PC-9 (cell line): ENCODE data around the gene NT5M. TPM values are rescaled to one million over a fixed set of nuclear protein-coding genes. Genes with fewer than 3 reads are reported as not detected.

Experiments
- BruUV-seq: library from RNA; stranded (reverse); fragments of 400-500 nt; replicated peaks from 2 replicates; lab custom pipeline; 2021; lab: Mats Ljungman, UMichigan
- CTCF ChIA-PET: fragments of 300-600 bp; sonication (Branson Sonifier 250); formaldehyde crosslinking; loops from one replicate; lab custom pipeline; 2022; ENCODE audit warnings: antibody characterized with exemption; lab: Charles Lee
- POLR2A ChIA-PET: fragments of 300-600 bp; sonication (Branson Sonifier 250); formaldehyde crosslinking; loops from one replicate; lab custom pipeline; 2022; ENCODE audit warnings: antibody characterized with exemption; ENCODE audit not compliant: unreplicated experiment; lab: Charles Lee
- DNase-seq, 2 experiments: peaks; one replicate each; pipeline versions ENCODE4 v3.0.0 to v3.0.0-alpha.2; 2015 to 2022; ENCODE audit warnings: mixed read lengths in 1 of 2
- H2AFZ ChIP-seq: fragments of 200-600 bp; sonication (generic); 2 replicates; pipeline ENCODE4 v1.8.1; 2017; ENCODE audit warnings: antibody characterized with exemption
- H3F3A ChIP-seq: fragments of 200-600 bp; sonication (generic); 2 replicates; pipeline ENCODE4 v1.8.1; 2017; ENCODE audit warnings: antibody characterized with exemption, mild to moderate bottlenecking, low read depth; ENCODE audit not compliant: insufficient read depth
- H3K27ac ChIP-seq: fragments of 200-600 bp; sonication (generic); 2 replicates; pipeline ENCODE4 v1.6.1; 2016; ENCODE audit warnings: mixed run types
- H3K27me3 ChIP-seq: fragments of 200-600 bp; sonication (generic); 2 replicates; pipeline ENCODE4 v1.6.1; 2016; ENCODE audit warnings: low read depth, mixed run types; ENCODE audit not compliant: insufficient read depth
- H3K36me3 ChIP-seq: fragments of 200-600 bp; sonication (generic); 2 replicates; pipeline ENCODE4 v1.6.1; 2016; ENCODE audit warnings: low read depth, mixed run types
- H3K4me1 ChIP-seq: fragments of 200-600 bp; sonication (generic); replicated peaks from 2 replicates; pipeline ENCODE4 v1.6.1; 2016; ENCODE audit warnings: mixed run types; ENCODE audit not compliant: insufficient read depth
- H3K4me2 ChIP-seq: fragments of 200-600 bp; sonication (generic); 2 replicates; pipeline ENCODE4 v1.6.1; 2017; ENCODE audit warnings: mixed run types
- H3K4me3 ChIP-seq: fragments of 200-600 bp; sonication (generic); 2 replicates; pipeline ENCODE4 v1.6.1; 2016; ENCODE audit warnings: mixed run types
- H3K79me2 ChIP-seq: fragments of 200-600 bp; sonication (generic); 2 replicates; pipeline ENCODE4 v1.6.1; 2017; ENCODE audit warnings: low read depth, mixed run types
- H3K9me2 ChIP-seq: fragments of 200-600 bp; sonication (generic); 2 replicates; pipeline ENCODE4 v1.8.1; 2017; ENCODE audit warnings: mild to moderate bottlenecking; ENCODE audit not compliant: insufficient read depth
- H3K9me3 ChIP-seq: fragments of 200-600 bp; sonication (generic); 2 replicates; pipeline ENCODE4 v1.8.1; 2016; ENCODE audit warnings: low read depth; ENCODE audit not compliant: insufficient read depth
- H4K20me1 ChIP-seq: fragments of 200-600 bp; sonication (generic); 2 replicates; pipeline ENCODE4 v1.8.1; 2017; ENCODE audit not compliant: insufficient read depth
- EZH2 ChIP-seq: fragments of 200-600 bp; sonication (generic); IDR thresholded peaks from 2 replicates; pipeline ENCODE4 v1.8.0; 2017; ENCODE audit warnings: antibody characterized with exemption, low read depth
- intact Hi-C: fragments of 100-400 bp; cut with micrococcal nuclease; formaldehyde crosslinking; loops from one replicate; pipeline ENCODE4 v1.10.0; 2022; ENCODE audit not compliant: unreplicated experiment
- total RNA-seq: library from RNA; stranded (reverse); gene quantifications from 2 replicates; pipeline ENCODE4 v1.2.3, GENCODE V29; 2021
- TF ChIP-seq, protein P1 (sequence below): fragments of 200-600 bp; sonication (generic); conservative IDR thresholded peaks from 2 replicates; pipeline ENCODE4 v1.6.1; 2017; ENCODE audit warnings: mixed run types, antibody characterized with exemption, mild to moderate bottlenecking, moderate library complexity

NT5M gene
- total RNA-seq, 1 experiment from 2014 or later, result 6.2 TPM

DNA sequence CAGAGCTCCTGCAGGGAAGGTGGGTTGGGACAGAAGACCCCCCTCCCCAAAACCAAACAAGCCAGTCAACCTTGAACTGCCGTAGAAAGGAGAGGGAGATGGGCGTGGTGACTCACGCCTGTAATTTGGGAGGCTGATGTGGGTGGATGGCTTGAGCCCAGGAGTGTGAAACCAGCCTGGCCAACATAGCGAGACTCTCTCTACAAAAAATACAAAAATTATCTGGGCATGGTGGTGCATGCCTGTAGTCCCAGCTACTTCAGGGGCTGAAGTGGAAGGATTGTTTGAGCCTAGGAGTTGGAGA is 42.1 kb downstream of the NT5M start:
- Histone ChIP-seq H3K27me3 (0 out of 2 replicates have a peak, but pooled peaks cover 5% of the 10 kb centered on the region), H3K36me3 (no peaks in the 10 kb centered on the region), H3K79me2 (no peaks in the 10 kb centered on the region), H3K4me2 (no peak overlapping the region), H3K9me2 (no peaks in the 10 kb centered on the region), H3K9me3 (no peaks in the 10 kb centered on the region), H3F3A (no peaks in the 10 kb centered on the region), H3K4me3 (no peak overlapping the region), H4K20me1 (no peaks in the 10 kb centered on the region), H3K4me1 (no peaks in the 10 kb centered on the region), H2AFZ (no peak overlapping the region), H3K27ac (no peak overlapping the region)
- intact Hi-C loops, result no loop called here
- ChIA-PET POLR2A (no interaction called here), CTCF (no interaction called here)
- TF ChIP-seq EZH2, result no peak
- TF ChIP-seq, protein P1, sequence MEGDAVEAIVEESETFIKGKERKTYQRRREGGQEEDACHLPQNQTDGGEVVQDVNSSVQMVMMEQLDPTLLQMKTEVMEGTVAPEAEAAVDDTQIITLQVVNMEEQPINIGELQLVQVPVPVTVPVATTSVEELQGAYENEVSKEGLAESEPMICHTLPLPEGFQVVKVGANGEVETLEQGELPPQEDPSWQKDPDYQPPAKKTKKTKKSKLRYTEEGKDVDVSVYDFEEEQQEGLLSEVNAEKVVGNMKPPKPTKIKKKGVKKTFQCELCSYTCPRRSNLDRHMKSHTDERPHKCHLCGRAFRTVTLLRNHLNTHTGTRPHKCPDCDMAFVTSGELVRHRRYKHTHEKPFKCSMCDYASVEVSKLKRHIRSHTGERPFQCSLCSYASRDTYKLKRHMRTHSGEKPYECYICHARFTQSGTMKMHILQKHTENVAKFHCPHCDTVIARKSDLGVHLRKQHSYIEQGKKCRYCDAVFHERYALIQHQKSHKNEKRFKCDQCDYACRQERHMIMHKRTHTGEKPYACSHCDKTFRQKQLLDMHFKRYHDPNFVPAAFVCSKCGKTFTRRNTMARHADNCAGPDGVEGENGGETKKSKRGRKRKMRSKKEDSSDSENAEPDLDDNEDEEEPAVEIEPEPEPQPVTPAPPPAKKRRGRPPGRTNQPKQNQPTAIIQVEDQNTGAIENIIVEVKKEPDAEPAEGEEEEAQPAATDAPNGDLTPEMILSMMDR, result no peak
- no peak for DNase-seq
- no TSS peak for BruUV-seq

DNA sequence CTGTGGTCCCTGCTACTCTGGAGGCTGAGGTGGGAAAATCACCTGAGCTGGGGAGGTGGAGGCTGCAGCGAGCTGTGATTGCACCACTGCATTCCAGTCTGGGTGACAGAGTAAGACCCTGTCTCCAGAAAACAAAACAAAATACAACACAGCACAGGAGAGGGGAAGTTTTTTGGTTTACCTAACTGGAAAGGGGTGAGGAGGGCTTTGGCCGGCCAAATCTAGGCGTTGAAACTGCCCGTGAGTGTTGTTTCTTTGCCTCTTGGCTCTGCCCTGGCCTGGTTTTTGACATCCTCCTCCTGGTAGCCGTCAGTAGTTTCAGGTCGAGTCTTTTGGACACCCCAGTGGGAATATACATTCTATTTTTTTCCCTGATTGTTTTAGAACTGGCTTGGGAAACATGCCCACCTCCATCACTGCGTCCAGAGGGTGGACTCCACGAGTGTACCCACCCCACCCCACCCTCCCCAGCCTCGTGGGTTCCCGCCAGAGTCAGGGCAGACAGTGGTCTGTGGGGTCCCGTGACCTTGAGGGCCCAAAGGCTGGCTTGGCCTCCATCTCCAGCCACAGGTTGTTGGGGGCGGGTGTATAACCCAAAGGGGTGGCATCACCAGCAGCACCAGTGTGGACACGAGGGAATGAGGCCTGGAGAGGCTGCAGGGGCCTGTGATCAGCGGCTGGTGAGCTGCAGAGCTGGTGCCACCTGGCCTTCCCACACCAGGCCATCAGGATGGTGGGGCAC is 42.7 kb downstream of the NT5M start:
- no peaks in the 10 kb centered on the region for H3K9me2 ChIP-seq
- ChIA-PET POLR2A (no interaction called here), CTCF (no interaction called here)
- no peak for DNase-seq
- H3F3A ChIP-seq, result no peaks in the 10 kb centered on the region
- no peak for TF ChIP-seq EZH2
- TF ChIP-seq, protein P1, result no peak
- BruUV-seq, result no TSS peak
- H4K20me1 ChIP-seq, result no peaks in the 10 kb centered on the region
- no peak overlapping the region for H3K4me3 ChIP-seq
- 0 out of 2 replicates have a peak, but pooled peaks cover 5% of the 10 kb centered on the region for H3K27me3 ChIP-seq
- intact Hi-C loops, result no loop called here
- no peak overlapping the region for H3K4me2 ChIP-seq
- H3K79me2 ChIP-seq, result no peaks in the 10 kb centered on the region
- no peaks in the 10 kb centered on the region for H3K9me3 ChIP-seq
- H3K4me1 ChIP-seq, result no peaks in the 10 kb centered on the region
- H3K36me3 ChIP-seq, result no peaks in the 10 kb centered on the region
- no peak overlapping the region for H2AFZ ChIP-seq
- no peak overlapping the region for H3K27ac ChIP-seq

DNA sequence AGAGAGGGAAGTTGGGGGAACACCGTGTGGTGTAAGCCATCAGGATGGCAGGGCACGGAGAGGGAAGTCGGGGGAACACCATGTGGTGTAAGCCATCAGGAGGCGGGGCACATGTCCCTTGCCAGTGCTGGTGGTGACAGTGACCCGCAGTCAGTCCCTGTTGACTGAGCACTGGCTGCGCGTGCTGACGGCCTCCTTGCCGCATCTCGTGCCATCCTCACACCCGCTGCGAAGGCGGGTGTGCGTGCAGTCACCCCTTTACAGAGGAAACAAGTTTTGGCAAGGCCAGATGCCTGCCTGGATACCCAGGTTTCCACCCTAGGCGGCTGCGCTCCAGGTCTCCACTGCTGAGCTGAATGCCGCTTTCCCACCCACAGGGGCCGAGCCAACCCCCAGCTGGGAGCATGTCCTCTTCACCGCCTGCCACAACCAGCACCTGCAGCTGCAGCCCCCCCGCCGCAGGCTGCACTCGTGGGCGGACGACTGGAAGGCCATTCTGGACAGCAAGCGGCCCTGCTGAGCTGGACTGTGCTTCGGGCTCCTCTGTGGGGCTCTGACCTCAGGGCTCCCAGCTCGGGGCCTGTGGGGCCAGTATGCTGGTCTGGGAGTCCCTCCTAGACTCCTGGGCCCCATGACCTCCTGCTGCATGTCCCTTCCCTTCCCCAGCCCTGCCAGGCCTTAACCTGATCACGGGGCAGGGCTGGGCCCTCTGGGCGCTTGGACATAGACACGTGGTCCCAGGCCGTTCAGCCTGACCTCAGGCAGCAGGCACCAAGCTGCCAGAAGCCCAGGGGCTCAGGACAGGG is 43.5 kb downstream of the NT5M start:
- DNase-seq, result no peak
- H3F3A ChIP-seq, result no peaks in the 10 kb centered on the region
- no TSS peak for BruUV-seq
- H3K4me2 ChIP-seq, result no peak overlapping the region
- no peak overlapping the region for H2AFZ ChIP-seq
- intact Hi-C loops, result no loop called here
- no peaks in the 10 kb centered on the region for H3K79me2 ChIP-seq
- H3K4me1 ChIP-seq, result no peaks in the 10 kb centered on the region
- POLR2A ChIA-PET, result interaction anchor here (0.7 kb wide), 1 partner anchor 358 kb away, joined by 3 read pairs; no protein-coding TSS in a partner anchor
- TF ChIP-seq, protein P1, result no peak
- no peak for TF ChIP-seq EZH2
- no peaks in the 10 kb centered on the region for H3K36me3 ChIP-seq
- H3K4me3 ChIP-seq, result no peak overlapping the region
- no peaks in the 10 kb centered on the region for H4K20me1 ChIP-seq
- no peak overlapping the region for H3K27ac ChIP-seq
- 0 out of 2 replicates have a peak, but pooled peaks cover 5% of the 10 kb centered on the region for H3K27me3 ChIP-seq
- CTCF ChIA-PET, result no interaction called here
- H3K9me2 ChIP-seq, result no peaks in the 10 kb centered on the region
- H3K9me3 ChIP-seq, result no peaks in the 10 kb centered on the region
